DOHH2 (cell line): ENCODE measurements around the gene CRACR2A.

Source experiments
- H3F3A ChIP-seq: fragments of 200-600 bp; sonication (generic), shearing (Covaris generic); 2 replicates; pipeline ENCODE4 v1.6.0; 2016; ENCODE audit warnings: antibody characterized with exemption, mild to moderate bottlenecking; ENCODE audit not compliant: control insufficient read depth, insufficient read depth
- H3K27ac ChIP-seq: fragments of 200-600 bp; sonication (generic); 2 replicates; pipeline ENCODE4 v1.5.1; 2014; ENCODE audit warnings: low read depth, mild to moderate bottlenecking, low read length, moderate library complexity
- H3K27me3 ChIP-seq: fragments of 200-600 bp; sonication (generic); 2 replicates; pipeline ENCODE4 v1.6.1; 2014; ENCODE audit warnings: mild to moderate bottlenecking, low read length, mixed read lengths; ENCODE audit not compliant: control insufficient read depth
- H3K36me3 ChIP-seq: fragments of 200-600 bp; sonication (generic); 2 replicates; pipeline ENCODE4 v1.6.1; 2014; ENCODE audit warnings: mild to moderate bottlenecking, low read length, moderate library complexity, mixed read lengths; ENCODE audit not compliant: control insufficient read depth
- H3K4me1 ChIP-seq: fragments of 200-600 bp; sonication (generic); 2 replicates; pipeline ENCODE4 v1.6.1; 2014; ENCODE audit warnings: mild to moderate bottlenecking, low read length, mixed read lengths; ENCODE audit not compliant: control insufficient read depth
- H3K4me2 ChIP-seq: fragments of 200-600 bp; sonication (generic); 2 replicates; pipeline ENCODE4 v1.6.0; 2014; ENCODE audit warnings: mild to moderate bottlenecking, low read length, moderate library complexity
- H3K4me3 ChIP-seq: fragments of 200-600 bp; sonication (generic); 2 replicates; pipeline ENCODE4 v1.5.1; 2014; ENCODE audit warnings: mild to moderate bottlenecking, low read length, mixed read lengths
- H3K79me2 ChIP-seq: fragments of 200-600 bp; sonication (generic); 2 replicates; pipeline ENCODE4 v1.6.1; 2014; ENCODE audit warnings: mild to moderate bottlenecking, low read length, mixed read lengths; ENCODE audit not compliant: control insufficient read depth
- H3K9me2 ChIP-seq: fragments of 200-600 bp; sonication (generic); replicated peaks from 2 replicates; pipeline ENCODE4 v1.6.1; 2014; ENCODE audit warnings: mild to moderate bottlenecking, low read length, mixed read lengths; ENCODE audit not compliant: control insufficient read depth
- H3K9me3 ChIP-seq: fragments of 200-600 bp; sonication (generic); 2 replicates; pipeline ENCODE4 v1.6.1; 2014; ENCODE audit warnings: antibody characterized with exemption, low read length, mixed read lengths; ENCODE audit not compliant: control insufficient read depth, insufficient read depth
- H4K20me1 ChIP-seq: fragments of 200-600 bp; sonication (generic); 2 replicates; pipeline ENCODE4 v1.6.0; 2014; ENCODE audit warnings: low read depth, mild to moderate bottlenecking, antibody characterized with exemption, low read length, moderate library complexity; ENCODE audit not compliant: control insufficient read depth, insufficient read depth
- CTCF ChIP-seq: fragments of 200-600 bp; sonication (generic); IDR thresholded peaks from one replicate; pipeline ENCODE4 v1.5.1; 2014; ENCODE audit warnings: antibody characterized with exemption, mild to moderate bottlenecking, low read depth, low read length; ENCODE audit not compliant: poor library complexity, severe bottlenecking
- EZH2phosphoT487 ChIP-seq: fragments of 200-600 bp; sonication (generic); IDR thresholded peaks from 2 replicates; pipeline ENCODE4 v1.6.1; 2017; ENCODE audit warnings: borderline replicate concordance, mild to moderate bottlenecking, antibody characterized with exemption, low read length, moderate library complexity, mixed read lengths

CRACR2A gene

GRCh38 chr12:3748620-3749019, 4.3 kb downstream of the CRACR2A start:
- no peaks in the 10 kb centered on the region for H3K9me2 ChIP-seq
- H3K4me3 ChIP-seq = no peak overlapping the region
- TF ChIP-seq EZH2phosphoT487 (no peak), CTCF (no peak)
- no peak overlapping the region for H3K27ac ChIP-seq
- peaks cover 83% of the 10 kb centered on the region for H3K79me2 ChIP-seq
- no peak overlapping the region for H3K4me2 ChIP-seq
- H3K36me3 ChIP-seq = peaks cover 24% of the 10 kb centered on the region
- H3F3A ChIP-seq = peaks cover 5% of the 10 kb centered on the region
- no peaks in the 10 kb centered on the region for H3K9me3 ChIP-seq
- no peaks in the 10 kb centered on the region for H3K27me3 ChIP-seq
- H3K4me1 ChIP-seq = peaks cover 31% of the 10 kb centered on the region
- H4K20me1 ChIP-seq = no peaks in the 10 kb centered on the region

- H3K4me1 ChIP-seq = peaks cover 27% of the 10 kb centered on the region
- H3K9me3 ChIP-seq = no peaks in the 10 kb centered on the region
- H3K79me2 ChIP-seq = peaks cover 79% of the 10 kb centered on the region
- H3K36me3 ChIP-seq = peaks cover 29% of the 10 kb centered on the region
- H3K9me2 ChIP-seq = no peaks in the 10 kb centered on the region
- H3K27ac ChIP-seq = no peak overlapping the region
- H3K27me3 ChIP-seq = no peaks in the 10 kb centered on the region
- H3K4me2 ChIP-seq = no peak overlapping the region
- no peak overlapping the region for H3K4me3 ChIP-seq
- H4K20me1 ChIP-seq = no peaks in the 10 kb centered on the region
- H3F3A ChIP-seq = peaks cover 5% of the 10 kb centered on the region
- no peak for TF ChIP-seq EZH2phosphoT487
- no peak for TF ChIP-seq CTCF
Observed at GRCh38 chr12:3747976-3748619, 4.8 kb downstream of the CRACR2A start.

GRCh38 chr12:3747543-3747942, 5.4 kb downstream of the CRACR2A start:
- H3K4me1 ChIP-seq = peaks cover 25% of the 10 kb centered on the region
- H3K79me2 ChIP-seq = peaks cover 76% of the 10 kb centered on the region
- H3K9me2 ChIP-seq = no peaks in the 10 kb centered on the region
- TF ChIP-seq CTCF = no peak
- no peak for TF ChIP-seq EZH2phosphoT487
- peaks cover 2% of the 10 kb centered on the region for H3F3A ChIP-seq
- no peaks in the 10 kb centered on the region for H4K20me1 ChIP-seq
- H3K4me3 ChIP-seq = no peak overlapping the region
- H3K9me3 ChIP-seq = no peaks in the 10 kb centered on the region
- no peak overlapping the region for H3K27ac ChIP-seq
- peaks cover 28% of the 10 kb centered on the region for H3K36me3 ChIP-seq
- H3K4me2 ChIP-seq = no peak overlapping the region
- no peaks in the 10 kb centered on the region for H3K27me3 ChIP-seq
